Middle frontal gyrus (tissue), 1 donor: ENCODE results near the gene KSR1.
"Not testable (repeated sequence)": the region's sequence is repeated elsewhere in the genome, so short reads cannot be mapped to it uniquely, and the experiment has no call there.

ENCODE experiments used
- DNase-seq: peaks from one replicate; pipeline ENCODE4 v3.0.0-alpha.2; 2015; ENCODE audit warnings: low spot score; ENCODE audit errors: extremely low spot score

The KSR1 gene

DNA sequence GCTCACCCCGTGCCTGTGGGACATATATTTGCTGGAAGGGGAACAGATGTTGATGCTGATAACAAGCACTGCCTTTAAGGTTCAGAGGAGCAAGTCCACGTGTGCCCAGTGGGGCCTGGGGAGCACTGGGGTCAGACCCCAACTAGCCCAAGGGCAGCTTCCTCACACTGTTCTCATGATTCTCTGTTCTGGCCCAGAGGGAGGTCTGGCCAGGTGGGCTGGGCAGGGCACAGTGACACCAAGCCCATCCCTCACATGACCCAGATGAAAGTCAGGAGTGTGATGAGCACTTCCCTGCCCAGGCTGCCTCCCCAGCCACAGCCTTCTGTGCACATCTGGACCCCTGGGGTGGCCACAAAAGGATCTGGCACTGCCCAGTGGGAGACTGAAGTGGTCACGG, 29.8 kb upstream of the KSR1 start:
- not testable (repeated sequence) for DNase-seq

DNA sequence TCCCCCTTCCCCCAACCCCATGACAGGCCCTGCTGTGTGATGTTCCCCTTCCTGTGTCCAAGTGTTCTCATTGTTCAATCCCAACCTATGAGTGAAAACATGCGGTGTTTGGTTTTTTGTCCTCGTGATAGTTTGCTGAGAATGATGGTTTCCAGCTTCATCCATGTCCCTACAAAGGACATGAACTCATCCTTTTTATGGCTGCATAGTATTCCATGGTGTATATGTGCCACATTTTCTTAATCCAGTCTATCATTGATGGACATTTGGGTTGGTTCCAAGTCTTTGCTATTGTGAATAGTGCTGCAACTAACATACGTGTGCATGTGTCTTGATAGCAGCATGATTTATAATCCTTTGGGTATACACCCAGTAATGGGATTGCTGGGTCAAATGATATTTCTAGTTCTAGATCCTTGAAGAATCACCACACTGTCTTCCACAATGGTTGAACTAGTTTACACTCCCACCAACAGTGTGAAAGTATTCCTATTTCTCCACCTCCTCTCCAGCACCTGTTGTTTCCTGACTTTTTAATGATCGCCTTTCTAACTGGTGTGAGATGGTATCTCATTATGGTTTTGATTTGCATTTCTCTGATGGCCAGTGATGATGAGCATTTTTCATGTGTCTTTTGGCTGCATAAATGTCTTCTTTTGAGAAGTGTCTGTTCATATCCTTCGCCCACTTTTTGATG, 28.9 kb upstream of the KSR1 start:
- not testable (repeated sequence) for DNase-seq

- DNase-seq: no peak
Measured at GRCh38 chr17:27428781-27429505, 27.3 kb upstream of the KSR1 start.

GRCh38 chr17:27429666-27430382, 26.4 kb upstream of the KSR1 start:
- no peak for DNase-seq

- no peak for DNase-seq
Measured at GRCh38 chr17:27430383-27430840, 25.8 kb upstream of the KSR1 start.

GRCh38 chr17:27430882-27431491, 25.3 kb upstream of the KSR1 start:
- no peak for DNase-seq

- DNase-seq: no peak
Measured at GRCh38 chr17:27433521-27433920, 22.7 kb upstream of the KSR1 start.

DNA sequence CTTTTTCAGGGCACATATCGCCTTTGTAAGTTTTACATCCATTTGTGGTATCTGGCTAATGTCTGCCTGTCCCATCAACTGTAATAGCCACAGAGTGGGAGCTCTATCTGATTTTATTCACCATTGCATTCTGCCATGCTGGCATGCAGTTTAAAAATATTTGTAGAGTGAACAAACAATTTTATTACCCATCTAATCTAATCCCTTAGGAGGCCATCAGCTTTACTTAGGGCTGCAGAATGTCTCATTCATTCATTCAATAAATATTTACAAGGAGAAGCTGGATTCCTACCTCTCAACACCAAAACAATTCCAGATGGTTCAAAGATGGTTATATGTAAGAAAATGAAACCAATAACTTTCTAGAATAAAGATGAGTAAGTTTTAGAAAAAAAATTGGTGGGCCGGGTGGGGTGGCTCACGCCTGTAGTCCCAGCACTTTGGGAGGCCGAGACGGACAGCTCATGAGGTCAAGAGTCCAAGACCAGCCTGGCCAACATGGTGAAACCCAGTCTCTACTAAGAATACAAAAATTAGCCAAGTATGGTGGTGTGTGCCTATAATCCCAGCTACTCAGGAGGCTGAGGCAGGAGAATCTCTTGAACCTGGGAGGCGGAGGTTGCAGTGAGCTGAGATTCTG, 20.7 kb upstream of the KSR1 start:
- DNase-seq: not testable (repeated sequence)

DNA sequence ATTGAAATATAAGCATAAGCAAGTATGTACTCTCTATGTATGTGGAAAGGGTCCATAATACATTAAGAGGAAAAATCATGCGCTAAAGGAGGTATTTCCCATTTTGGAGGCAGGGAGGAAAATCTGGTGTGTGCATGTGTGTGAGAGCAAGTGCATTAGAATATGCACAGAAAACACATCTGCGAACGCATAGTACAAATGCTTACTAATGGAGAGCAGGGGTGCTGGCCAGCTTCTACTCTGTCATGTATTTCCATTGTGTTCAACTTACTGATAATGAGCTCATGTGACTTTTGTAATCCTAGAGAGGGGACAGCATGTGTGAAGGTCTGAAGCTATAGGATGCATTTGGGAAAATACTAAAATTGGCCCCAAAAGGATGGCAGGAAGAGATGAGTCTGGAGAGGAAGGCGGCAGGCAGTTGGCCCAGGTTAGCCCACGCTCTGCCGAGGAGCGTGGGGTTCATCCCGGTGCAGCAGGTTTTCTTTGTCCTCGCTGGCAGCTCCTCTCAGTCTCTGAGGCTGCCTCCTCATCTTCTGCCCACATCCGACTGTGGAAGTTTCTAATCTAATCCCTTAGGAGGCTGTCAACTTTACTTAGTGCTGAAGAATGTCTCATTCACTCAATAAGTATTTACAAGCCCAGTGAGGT, 17.8 kb upstream of the KSR1 start:
- no peak for DNase-seq

DNA sequence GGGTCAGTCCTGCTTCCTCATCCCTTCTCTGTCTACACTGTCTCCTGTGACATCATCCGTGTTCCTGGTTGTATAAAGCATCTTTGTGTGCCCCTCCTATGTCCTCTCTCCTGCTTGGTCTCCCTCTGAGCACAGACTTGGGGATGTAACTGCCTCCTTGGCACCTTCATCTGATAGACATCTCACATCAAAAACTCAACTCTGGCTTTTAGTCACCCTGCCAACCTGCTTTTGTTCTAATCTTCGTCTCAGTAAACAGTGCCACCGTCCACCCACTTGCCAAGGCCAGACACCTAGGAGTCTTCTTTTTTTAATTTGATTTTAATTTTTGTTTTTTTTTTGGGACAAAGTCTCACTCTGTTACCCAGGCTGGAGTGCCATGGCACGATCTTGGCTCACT, 16.9 kb upstream of the KSR1 start:
- no peak for DNase-seq

- no peak for DNase-seq
Measured at GRCh38 chr17:27442702-27443101, 13.5 kb upstream of the KSR1 start.

DNA sequence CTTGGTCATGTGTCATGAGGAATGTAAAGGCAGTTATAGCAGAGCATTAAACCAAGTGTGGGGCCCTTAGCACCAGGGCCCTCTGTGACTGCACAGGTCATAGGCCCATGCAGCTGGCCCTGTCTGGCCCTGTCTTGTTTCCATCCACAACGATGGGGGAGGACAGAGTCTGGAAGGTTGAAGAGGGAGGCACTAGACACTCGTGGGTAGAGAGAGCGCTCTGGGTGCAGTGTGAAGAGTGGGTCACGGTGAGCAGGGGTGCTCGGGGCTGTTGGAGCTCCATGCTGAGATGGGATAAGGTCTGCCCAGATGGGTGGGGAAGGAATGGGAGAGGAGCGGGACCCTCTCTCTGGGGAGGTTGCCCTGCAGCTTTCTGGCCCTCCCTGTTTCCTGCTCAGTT, 12.8 kb upstream of the KSR1 start:
- DNase-seq: no peak

GRCh38 chr17:27445971-27446370, 10.3 kb upstream of the KSR1 start:
- DNase-seq: no peak

DNA sequence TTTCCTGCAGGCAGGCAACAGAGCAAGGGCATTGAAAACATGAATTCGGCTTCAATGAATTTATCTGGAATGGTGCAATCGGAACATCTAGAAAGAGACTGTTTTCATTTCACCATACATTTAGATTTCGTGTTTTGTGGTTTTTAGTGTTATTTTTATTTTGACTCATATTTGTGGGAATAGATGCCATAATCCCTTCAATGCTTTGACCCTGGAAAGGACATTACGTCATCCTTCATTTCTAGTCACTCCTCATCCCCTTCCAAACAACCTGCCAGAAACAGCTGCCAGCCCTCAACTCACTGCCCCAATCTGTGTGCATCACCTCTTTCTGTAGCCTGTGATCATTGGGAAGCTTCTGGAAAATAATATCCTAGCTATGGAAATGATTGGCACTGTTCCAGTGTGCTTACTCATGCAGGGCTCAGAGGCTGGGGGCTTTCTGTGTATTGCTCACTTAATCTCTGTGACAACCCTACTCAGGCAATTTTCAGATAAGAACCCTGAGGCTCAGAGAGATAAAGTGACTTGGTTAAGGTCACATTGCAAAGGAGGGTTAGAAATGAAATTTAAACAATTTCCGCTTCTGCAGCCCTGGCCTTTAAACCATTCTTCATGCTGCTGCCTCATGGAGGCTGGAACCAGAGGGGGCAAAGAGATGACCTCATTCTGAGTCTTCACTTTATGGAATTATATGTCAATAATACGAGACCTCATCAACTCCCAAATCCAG, 9.5 kb upstream of the KSR1 start:
- no peak for DNase-seq

DNA sequence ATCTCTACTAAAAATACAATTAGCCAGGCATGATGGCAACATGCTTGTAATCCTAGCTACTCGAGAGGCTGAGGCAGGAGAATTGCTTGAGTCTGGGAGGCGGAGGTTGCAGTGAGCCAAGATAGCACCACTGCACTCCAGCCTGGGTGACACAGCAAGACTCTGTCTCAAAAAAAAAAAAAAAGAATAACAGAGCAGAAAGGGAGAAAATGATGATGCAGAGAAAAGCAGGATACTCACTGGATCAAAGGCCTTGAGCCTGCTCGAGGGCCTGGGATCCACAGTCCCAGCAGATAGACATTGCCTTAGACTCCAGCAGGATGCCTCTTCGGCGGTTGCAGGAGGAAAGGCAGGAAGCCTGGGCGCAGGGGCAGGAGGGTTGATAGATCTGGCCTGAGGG, 7.7 kb upstream of the KSR1 start:
- not testable (repeated sequence) for DNase-seq

DNA sequence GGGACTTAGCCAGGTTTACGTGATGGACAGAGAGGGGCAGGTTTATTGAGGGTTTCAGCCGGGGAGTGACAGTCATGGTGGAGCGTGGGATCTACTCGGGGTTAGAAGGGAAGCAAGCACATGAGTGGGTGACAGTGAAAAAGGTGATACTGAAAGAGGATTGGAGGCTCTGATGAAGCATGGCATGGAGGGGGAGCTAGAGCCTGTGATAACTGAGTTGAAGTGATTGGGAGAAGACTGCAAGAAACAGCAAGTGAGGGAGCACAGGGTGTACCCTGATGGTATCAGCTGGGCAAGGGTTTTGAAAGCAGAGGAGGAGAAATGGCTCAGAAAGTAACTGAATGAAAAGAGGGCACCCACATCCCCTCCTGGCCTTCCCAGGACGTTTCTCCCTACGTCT, 6.7 kb upstream of the KSR1 start:
- no peak for DNase-seq

DNA sequence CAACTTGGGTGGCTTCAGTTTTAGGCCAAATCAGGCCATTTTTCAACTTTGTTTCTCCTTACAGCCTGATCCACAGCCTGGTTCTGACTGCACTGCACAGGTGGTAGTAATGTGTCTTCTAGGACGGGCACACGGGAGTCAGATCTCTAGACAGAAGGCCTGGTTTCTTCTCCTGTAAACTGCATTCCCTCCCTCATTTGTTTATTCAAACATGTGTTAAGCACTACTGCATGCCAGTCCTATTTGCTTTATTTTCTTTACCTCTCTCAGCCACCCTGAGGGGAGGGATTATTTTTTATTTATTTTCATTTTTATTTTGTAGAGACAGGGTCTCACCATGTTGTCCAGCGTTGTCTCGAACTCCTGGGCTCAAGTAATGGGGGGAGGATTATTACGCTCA, 6.3 kb upstream of the KSR1 start:
- DNase-seq: no peak

DNA sequence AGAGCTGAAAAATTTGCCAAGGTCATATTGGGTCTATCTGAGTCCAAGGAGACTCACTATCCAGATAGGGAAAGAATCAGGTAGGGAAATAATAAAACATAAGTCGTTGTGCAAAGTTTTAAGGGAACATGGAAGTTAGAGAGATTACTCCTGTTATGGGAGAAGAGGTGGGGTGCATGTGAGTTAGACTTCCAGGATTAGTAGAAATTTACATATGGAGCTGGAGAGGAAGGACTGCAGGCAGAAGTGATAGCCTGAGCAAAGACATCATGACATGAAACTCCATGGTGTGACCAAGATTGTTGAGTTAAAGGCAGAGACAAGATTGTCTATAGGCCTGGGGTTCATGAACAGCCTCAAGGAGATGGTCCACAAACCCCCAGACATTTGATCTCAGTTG, 5.8 kb upstream of the KSR1 start:
- no peak for DNase-seq

DNA sequence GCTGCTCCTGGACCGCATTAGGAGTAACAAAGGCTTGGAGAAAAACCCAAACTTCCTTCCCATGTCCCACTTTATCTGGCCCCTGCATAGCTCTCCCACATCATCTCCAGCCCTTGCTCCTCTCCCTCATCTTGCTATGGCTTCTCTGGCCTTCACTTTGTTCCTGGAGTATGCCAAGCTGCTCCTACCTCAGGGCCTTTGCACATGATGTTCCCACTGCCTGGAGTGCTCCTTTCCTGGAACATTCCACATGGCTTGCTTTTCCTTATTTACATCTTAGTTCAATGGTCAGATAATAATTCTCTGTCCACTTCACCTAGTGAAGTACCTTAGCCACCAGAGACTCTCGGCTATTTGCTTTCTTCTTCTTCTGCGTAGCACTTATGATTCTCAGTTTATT, 4.3 kb upstream of the KSR1 start:
- DNase-seq: no peak

DNA sequence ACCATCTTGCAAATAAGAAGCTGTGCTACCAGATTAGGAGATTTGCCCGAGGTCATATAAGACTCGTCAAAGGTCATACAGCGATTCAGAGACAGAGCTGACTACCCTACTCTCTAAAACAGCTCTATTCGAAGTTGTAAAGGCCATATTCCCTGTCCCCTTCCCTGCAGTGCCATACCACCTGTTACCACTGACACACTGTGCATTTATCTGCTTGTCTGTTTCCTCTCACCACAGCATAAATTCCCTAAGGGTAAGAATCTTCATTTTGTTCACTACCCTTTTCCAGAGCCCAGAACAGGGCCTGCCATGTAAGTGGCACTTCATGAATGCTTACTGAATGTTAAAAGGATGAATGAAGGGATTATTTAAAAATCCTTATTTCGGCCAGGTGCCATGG, 3.4 kb upstream of the KSR1 start:
- no peak for DNase-seq
